Myocyte (in vitro differentiated cells): Measurements from ENCODE around the gene DCAF16. TPM values are rescaled to one million over a fixed set of nuclear protein-coding genes. Genes with fewer than 3 reads are reported as not detected.
"Not testable (repeated sequence)": the region's sequence is repeated elsewhere in the genome, so short reads cannot be mapped to it uniquely, and the experiment has no call there.

Experiments used
- DNase-seq: peaks from one replicate; pipeline ENCODE4 v3.0.0-alpha.2; 2012; ENCODE audit warnings: low read depth
- polyA plus RNA-seq: library from polyadenylated mRNA; unstranded; fragments of >200 nt; gene quantifications from one replicate; pipeline ENCODE4 v1.2.1, GENCODE V29; 2012; ENCODE audit warnings: missing spikeins
- total RNA-seq: library from RNA; depleted of rRNA; stranded (reverse); fragments of >200 nt; gene quantifications from 2 replicates; pipeline ENCODE4 v1.2.3, GENCODE V29; 2014

The DCAF16 gene
- total RNA-seq: 15.4 and 21.4 TPM in 2 replicates
- 10.8 TPM for polyA plus RNA-seq

GRCh38 chr4:17810260-17811077, at the start of gene DCAF16, which contains the start of gene NCAPG:
DCAF16 (minus strand) TSS chr4:17810757; CDS start chr4:17804141, 6,616 bp downstream.
NCAPG (plus strand) TSS chr4:17810979; CDS start chr4:17811078, 99 bp downstream.
- DNase-seq: peak; percentile 100

- no peak for DNase-seq
These were observed 49.3 kb upstream of the DCAF16 start for GRCh38 chr4:17859793-17860406.

GRCh38 chr4:17854036-17854435, 43.5 kb upstream of the DCAF16 start:
- DNase-seq: no peak

- no peak for DNase-seq
These were observed 41.4 kb upstream of the DCAF16 start for GRCh38 chr4:17851959-17852358.

- not testable (repeated sequence) for DNase-seq
These were observed 39.7 kb upstream of the DCAF16 start for GRCh38 chr4:17850295-17850694.

GRCh38 chr4:17846266-17846665, 35.7 kb upstream of the DCAF16 start:
- DNase-seq: no peak

GRCh38 chr4:17823871-17824669, 13.5 kb upstream of the DCAF16 start:
- DNase-seq: peak; percentile 23

GRCh38 chr4:17817027-17817426, 6.5 kb upstream of the DCAF16 start:
- peak; percentile 71 for DNase-seq

GRCh38 chr4:17816142-17816541, 5.6 kb upstream of the DCAF16 start:
- no peak for DNase-seq

GRCh38 chr4:17814140-17814539, 3.6 kb upstream of the DCAF16 start:
- peak; percentile 57 for DNase-seq

- DNase-seq: peak; percentile 35
These were observed 2.2 kb upstream of the DCAF16 start for GRCh38 chr4:17812801-17813200.

GRCh38 chr4:17812125-17812524, 1.6 kb upstream of the DCAF16 start:
- peak; percentile 22 for DNase-seq

- peak; percentile 43 for DNase-seq
These were observed 584 bp upstream of the DCAF16 start for GRCh38 chr4:17811078-17811603.

- DNase-seq: no peak
These were observed 890 bp downstream of the DCAF16 start for GRCh38 chr4:17809667-17810066.

- DNase-seq: no peak
These were observed 3.1 kb downstream of the DCAF16 start for GRCh38 chr4:17807446-17807845.

GRCh38 chr4:17805580-17806155, 4.9 kb downstream of the DCAF16 start:
- no peak for DNase-seq

- DNase-seq: no peak
These were observed 12.7 kb downstream of the DCAF16 start for GRCh38 chr4:17797808-17798207.

- no peak for DNase-seq
These were observed 15.8 kb downstream of the DCAF16 start for GRCh38 chr4:17794730-17795129.

- no peak for DNase-seq
These were observed 21.6 kb downstream of the DCAF16 start for GRCh38 chr4:17788956-17789355.

- DNase-seq: no peak
These were observed 23.2 kb downstream of the DCAF16 start for GRCh38 chr4:17787315-17787714.

- DNase-seq: peak; percentile 17
These were observed 24.0 kb downstream of the DCAF16 start for GRCh38 chr4:17786567-17786966.
